HL-60 (cell line): ENCODE data around the gene TBC1D9B.

Source experiments
- DNase-seq, 2 experiments: peaks; one replicate each; pipeline ENCODE4 v3.0.0-alpha.2; 2010 to 2020; ENCODE audit warnings: low read depth in 1 of 2, low spot score in 1 of 2
- H3K27ac ChIP-seq: fragments of 250-450 bp; sonication (Bioruptor Pico); replicated peaks from 2 replicates; pipeline ENCODE4 v1.5.1; 2020; ENCODE audit warnings: mild to moderate bottlenecking, moderate library complexity
- H3K27me3 ChIP-seq: fragments of 250-450 bp; sonication (Bioruptor Pico); 2 replicates; pipeline ENCODE4 v1.5.1; 2021; ENCODE audit warnings: mild to moderate bottlenecking, moderate library complexity; ENCODE audit not compliant: insufficient read depth, poor library complexity, severe bottlenecking
- H3K4me3 ChIP-seq: replicated peaks from 2 replicates; pipeline ENCODE4 v1.5.1; 2011; ENCODE audit warnings: mild to moderate bottlenecking, control low read depth, low read length; ENCODE audit not compliant: insufficient read depth
- CTCF ChIP-seq: IDR thresholded peaks from one replicate; pipeline ENCODE4 v1.5.1; 2011; ENCODE audit warnings: low read length, control low read depth, inconsistent platforms; ENCODE audit not compliant: insufficient read depth
- GABPA ChIP-seq: IDR thresholded peaks from 2 replicates; pipeline ENCODE4 v1.6.1; 2012; ENCODE audit warnings: low read depth
- POLR2AphosphoS5 ChIP-seq: IDR thresholded peaks from 2 replicates; pipeline ENCODE4 v1.6.1; 2012; ENCODE audit warnings: low read depth
- REST ChIP-seq: IDR thresholded peaks from 2 replicates; pipeline ENCODE4 v1.6.1; 2012; ENCODE audit warnings: low read depth; ENCODE audit not compliant: insufficient replicate concordance
- SPI1 ChIP-seq: IDR thresholded peaks from 2 replicates; pipeline ENCODE4 v1.6.1; 2012; ENCODE audit warnings: low read depth, mild to moderate bottlenecking, borderline replicate concordance

The TBC1D9B gene

GRCh38 chr5:179886190-179886911, 21.3 kb downstream of the TBC1D9B start:
- TF ChIP-seq REST: no peak
- no peak for TF ChIP-seq GABPA
- TF ChIP-seq CTCF: no peak
- TF ChIP-seq POLR2AphosphoS5: no peak
- TF ChIP-seq SPI1: no peak

GRCh38 chr5:179885491-179886090, 22.1 kb downstream of the TBC1D9B start:
- Histone ChIP-seq H3K27me3 (no peaks in the 10 kb centered on the region), H3K27ac (no peak overlapping the region), H3K4me3 (no peak overlapping the region)
- DNase-seq: no peak
- TF ChIP-seq SPI1 (no peak), POLR2AphosphoS5 (no peak), GABPA (no peak), CTCF (no peak), REST (no peak)

More at GRCh38 chr5:179886190-179886911, 21.3 kb downstream of the TBC1D9B start:
- DNase-seq: no peak
- Histone ChIP-seq H3K4me3 (no peak overlapping the region), H3K27me3 (no peaks in the 10 kb centered on the region), H3K27ac (no peak overlapping the region)

GRCh38 chr5:179883163-179883562, 24.5 kb downstream of the TBC1D9B start:
- Histone ChIP-seq H3K27me3 (no peaks in the 10 kb centered on the region), H3K4me3 (no peak overlapping the region), H3K27ac (no peak overlapping the region)
- TF ChIP-seq REST (no peak), GABPA (no peak), POLR2AphosphoS5 (no peak), CTCF (no peak), SPI1 (no peak)
- DNase-seq: no peak
